LHCN-M2 (cell line): Measurements from ENCODE around the gene ABCA13. TPM values are rescaled to one million over a fixed set of nuclear protein-coding genes. Genes with fewer than 3 reads are reported as not detected.

Experiments
- DNase-seq: peaks from one replicate; pipeline ENCODE4 v3.0.0-alpha.2; 2012; ENCODE audit warnings: low read depth
- total RNA-seq: library from RNA; depleted of rRNA; stranded (reverse); fragments of >200 nt; gene quantifications from 2 replicates; pipeline ENCODE4 v1.2.3, GENCODE V29; 2014

Gene ABCA13
- total RNA-seq, 1 experiment from 2014 or later = 2.9 TPM

GRCh38 chr7:48506569-48506968 is 335.3 kb downstream of the ABCA13 start:
- DNase-seq = no peak

GRCh38 chr7:48511080-48511479 is 339.8 kb downstream of the ABCA13 start:
- peak; percentile 14 for DNase-seq

- DNase-seq = no peak
These were observed 341.6 kb downstream of the ABCA13 start for GRCh38 chr7:48512892-48513291.

GRCh38 chr7:48515171-48515570 is 343.9 kb downstream of the ABCA13 start:
- no peak for DNase-seq

GRCh38 chr7:48518092-48518491 is 346.8 kb downstream of the ABCA13 start:
- peak; percentile 52 for DNase-seq

GRCh38 chr7:48522692-48523091 is 351.4 kb downstream of the ABCA13 start:
- no peak for DNase-seq

GRCh38 chr7:48525736-48526732 is 354.8 kb downstream of the ABCA13 start:
- no peak for DNase-seq

GRCh38 chr7:48528646-48529045 is 357.4 kb downstream of the ABCA13 start:
- no peak for DNase-seq

GRCh38 chr7:48537561-48537960 is 366.3 kb downstream of the ABCA13 start:
- peak; percentile 83 for DNase-seq

GRCh38 chr7:48540746-48541145 is 369.5 kb downstream of the ABCA13 start:
- DNase-seq = no peak

- DNase-seq = no peak
These were observed 377.4 kb downstream of the ABCA13 start for GRCh38 chr7:48548667-48549066.

GRCh38 chr7:48551652-48552051 is 380.4 kb downstream of the ABCA13 start:
- DNase-seq = no peak

GRCh38 chr7:48563334-48563733 is 392.1 kb downstream of the ABCA13 start:
- no peak for DNase-seq

GRCh38 chr7:48575516-48575915 is 404.3 kb downstream of the ABCA13 start:
- DNase-seq = no peak

- no peak for DNase-seq
These were observed 416.2 kb downstream of the ABCA13 start for GRCh38 chr7:48587475-48587874.

GRCh38 chr7:48594349-48594748 is 423.1 kb downstream of the ABCA13 start:
- DNase-seq = no peak

GRCh38 chr7:48595756-48596155 is 424.5 kb downstream of the ABCA13 start:
- no peak for DNase-seq

GRCh38 chr7:48610705-48611104 is 439.4 kb downstream of the ABCA13 start:
- no peak for DNase-seq

- peak; percentile 59 for DNase-seq
These were observed 440.7 kb downstream of the ABCA13 start for GRCh38 chr7:48611993-48612392.

- DNase-seq = no peak
These were observed 446.2 kb downstream of the ABCA13 start for GRCh38 chr7:48617508-48617907.

- no peak for DNase-seq
These were observed 446.7 kb downstream of the ABCA13 start for GRCh38 chr7:48617993-48618392.

GRCh38 chr7:48621076-48621475 is 449.8 kb downstream of the ABCA13 start:
- DNase-seq = no peak

GRCh38 chr7:48627164-48627563 is 455.9 kb downstream of the ABCA13 start:
- DNase-seq = no peak
